GM21447 (cell line): ENCODE data around the gene SDC1.
"Not testable (repeated sequence)": the region's sequence is repeated elsewhere in the genome, so short reads cannot be mapped to it uniquely, and the experiment has no call there.

Experiments used
- ATAC-seq: cut with Tn5 transposase; IDR thresholded peaks from one replicate; pipeline ENCODE4 v1.9.1; 2021; ENCODE audit not compliant: unreplicated experiment

The SDC1 gene

GRCh38 chr2:20198796-20199632 is 25.9 kb downstream of the SDC1 start:
- no peak for ATAC-seq

GRCh38 chr2:20198001-20198400 is 26.9 kb downstream of the SDC1 start:
- ATAC-seq: no peak

- ATAC-seq: no peak
Observed at GRCh38 chr2:20197192-20197591, 27.7 kb downstream of the SDC1 start.

GRCh38 chr2:20196657-20197161 is 28.2 kb downstream of the SDC1 start:
- no peak for ATAC-seq

GRCh38 chr2:20196053-20196656 is 28.8 kb downstream of the SDC1 start:
- ATAC-seq: no peak

- no peak for ATAC-seq
Observed at GRCh38 chr2:20195431-20196033, 29.4 kb downstream of the SDC1 start.

GRCh38 chr2:20195016-20195411 is 29.9 kb downstream of the SDC1 start:
- not testable (repeated sequence) for ATAC-seq

GRCh38 chr2:20194097-20195015 is 30.6 kb downstream of the SDC1 start:
- no peak for ATAC-seq

- no peak for ATAC-seq
Observed at GRCh38 chr2:20193185-20193584, 31.7 kb downstream of the SDC1 start.

GRCh38 chr2:20192781-20193180 is 32.1 kb downstream of the SDC1 start:
- no peak for ATAC-seq

- ATAC-seq: no peak
Observed at GRCh38 chr2:20191714-20192569, 33.0 kb downstream of the SDC1 start.

- ATAC-seq: no peak
Observed at GRCh38 chr2:20190876-20191713, 33.8 kb downstream of the SDC1 start.

GRCh38 chr2:20190170-20190569 is 34.8 kb downstream of the SDC1 start:
- no peak for ATAC-seq

GRCh38 chr2:20189299-20189931 is 35.5 kb downstream of the SDC1 start:
- no peak for ATAC-seq

GRCh38 chr2:20188851-20189250 is 36.1 kb downstream of the SDC1 start:
- no peak for ATAC-seq

- ATAC-seq: no peak
Observed at GRCh38 chr2:20188201-20188600, 36.7 kb downstream of the SDC1 start.

- ATAC-seq: no peak
Observed at GRCh38 chr2:20187331-20187730, 37.6 kb downstream of the SDC1 start.

- ATAC-seq: no peak
Observed at GRCh38 chr2:20186855-20187187, 38.1 kb downstream of the SDC1 start.
